ENCODE results near the gene GLYR1. TPM values are rescaled to one million over a fixed set of nuclear protein-coding genes. Genes with fewer than 3 reads are reported as not detected.

The GLYR1 gene
- total and polyA plus RNA-seq, 4 donors = 36.2 to 88.1 (median 70.2) TPM

DNA sequence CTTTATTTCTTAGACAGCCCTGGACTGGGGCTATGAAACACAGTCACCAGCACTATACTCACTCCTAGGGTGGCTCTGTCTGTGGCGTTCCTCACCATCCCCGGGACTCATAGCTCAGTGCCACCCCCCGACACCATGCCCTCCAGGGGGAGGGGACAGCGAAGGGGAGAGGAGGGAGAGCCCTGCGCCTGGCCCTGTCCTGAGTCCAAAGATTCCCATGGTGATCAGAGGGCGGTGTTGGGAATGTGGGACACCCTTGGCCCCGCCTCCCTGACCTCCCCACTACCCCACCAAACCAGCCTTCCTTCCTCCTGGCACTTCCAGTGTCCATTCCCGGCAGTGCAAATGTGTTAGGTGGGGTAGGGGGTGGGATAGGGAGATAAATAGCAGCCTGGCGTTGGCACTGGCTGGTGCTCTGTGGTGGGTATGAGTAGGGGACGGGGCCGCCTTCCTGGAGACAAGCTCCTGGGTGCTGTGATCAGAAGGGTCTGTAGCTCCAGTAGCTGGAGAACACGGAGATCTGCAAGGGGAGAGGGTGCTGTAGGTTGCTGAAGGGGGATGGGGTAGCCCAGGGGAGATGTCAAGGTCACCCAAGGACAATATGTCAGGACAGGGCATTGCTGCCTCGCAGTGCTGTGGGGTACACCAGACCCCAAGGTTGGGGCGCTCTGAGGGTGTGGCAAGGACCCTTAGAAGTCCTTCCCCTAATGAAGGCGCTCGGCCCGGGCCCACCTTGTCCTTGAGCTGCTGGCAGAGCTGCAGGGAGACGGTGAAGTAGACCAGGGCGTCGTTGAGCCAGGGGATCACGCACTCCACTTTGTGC lies 49.9 kb downstream of the GLYR1 start:
- H3K27ac ChIP-seq (ENCODE audit: low read depth in 1 of 2, low read length in 1 of 2) = no peak overlapping the region
- no peak overlapping the region for H3K4me3 ChIP-seq
- DNase-seq (no peak), ATAC-seq (ENCODE audit: insufficient read depth, low FRiP score) (no peak)
- TF ChIP-seq, protein P1, sequence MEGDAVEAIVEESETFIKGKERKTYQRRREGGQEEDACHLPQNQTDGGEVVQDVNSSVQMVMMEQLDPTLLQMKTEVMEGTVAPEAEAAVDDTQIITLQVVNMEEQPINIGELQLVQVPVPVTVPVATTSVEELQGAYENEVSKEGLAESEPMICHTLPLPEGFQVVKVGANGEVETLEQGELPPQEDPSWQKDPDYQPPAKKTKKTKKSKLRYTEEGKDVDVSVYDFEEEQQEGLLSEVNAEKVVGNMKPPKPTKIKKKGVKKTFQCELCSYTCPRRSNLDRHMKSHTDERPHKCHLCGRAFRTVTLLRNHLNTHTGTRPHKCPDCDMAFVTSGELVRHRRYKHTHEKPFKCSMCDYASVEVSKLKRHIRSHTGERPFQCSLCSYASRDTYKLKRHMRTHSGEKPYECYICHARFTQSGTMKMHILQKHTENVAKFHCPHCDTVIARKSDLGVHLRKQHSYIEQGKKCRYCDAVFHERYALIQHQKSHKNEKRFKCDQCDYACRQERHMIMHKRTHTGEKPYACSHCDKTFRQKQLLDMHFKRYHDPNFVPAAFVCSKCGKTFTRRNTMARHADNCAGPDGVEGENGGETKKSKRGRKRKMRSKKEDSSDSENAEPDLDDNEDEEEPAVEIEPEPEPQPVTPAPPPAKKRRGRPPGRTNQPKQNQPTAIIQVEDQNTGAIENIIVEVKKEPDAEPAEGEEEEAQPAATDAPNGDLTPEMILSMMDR (IDR thresholded peaks at IDR 0.05; ENCODE audit: control extremely low read depth, extremely low read depth) = no peak
- H3K36me3 ChIP-seq (ENCODE audit: control insufficient read depth in 4 of 4, insufficient read depth in 4 of 4, low read length in 4 of 4) = peaks cover 0 to 22% (median 12%) of the 10 kb centered on the region in 4 donors
- H3K4me1 ChIP-seq (ENCODE audit: control insufficient read depth in 5 of 5, insufficient read depth in 5 of 5, low read length in 5 of 5) = peaks cover 0 to 14% (median 0%) of the 10 kb centered on the region in 5 donors
- H3K27me3 ChIP-seq (ENCODE audit: control insufficient read depth in 3 of 3, insufficient read depth in 3 of 3, low read length in 2 of 3) = no peaks in the 10 kb centered on the region
- no peak overlapping the region for H3K9ac ChIP-seq (ENCODE audit: insufficient read depth in 1 of 2, low read length in 2 of 2)
- 87 to 97% methylated on average over 21 of the region's 21 CpGs for WGBS, 2 donors
- no peaks in the 10 kb centered on the region for H3K9me3 ChIP-seq (ENCODE audit: control insufficient read depth in 4 of 4, insufficient read depth in 3 of 4, low read length in 3 of 4)

DNA sequence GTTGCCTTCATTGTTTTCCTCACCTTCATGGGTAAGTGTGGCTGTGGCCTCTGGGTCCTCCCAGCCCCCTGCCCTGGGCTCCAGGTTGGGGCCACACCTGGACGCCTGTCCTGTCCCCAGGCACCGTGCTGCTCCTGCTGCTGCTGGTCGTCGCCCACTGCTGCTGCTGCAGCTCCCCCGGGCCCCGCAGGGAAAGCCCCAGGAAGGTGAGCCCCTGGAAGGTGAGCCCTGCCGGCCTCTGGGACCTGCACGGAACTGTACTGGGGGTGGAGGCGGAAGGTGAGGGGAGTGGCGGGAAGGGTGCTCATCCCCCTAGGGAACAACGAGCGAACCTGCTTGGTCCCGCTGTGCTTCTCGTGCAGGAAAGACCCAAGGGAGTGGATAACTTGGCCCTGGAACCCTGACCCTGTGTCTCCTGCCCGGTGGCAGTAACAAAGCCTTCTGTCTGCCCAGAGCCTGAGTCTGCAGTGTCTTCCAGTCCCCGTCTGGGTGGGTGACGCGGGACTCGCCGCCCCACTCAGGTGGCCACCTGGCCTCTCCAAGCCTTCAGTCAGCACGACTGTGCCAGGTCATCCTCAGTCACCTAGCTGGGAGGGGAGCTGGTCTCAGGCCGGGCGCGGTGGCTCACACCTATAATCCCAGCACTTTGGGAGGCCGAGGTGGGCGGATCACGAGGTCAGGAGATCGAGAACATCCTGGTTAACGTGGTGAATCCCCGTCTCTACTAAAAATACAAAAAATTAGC lies 51.1 kb downstream of the GLYR1 start:
- Histone ChIP-seq H3K9me3 (ENCODE audit: control insufficient read depth in 4 of 4, insufficient read depth in 3 of 4, low read length in 3 of 4) (no peaks in the 10 kb centered on the region), H3K4me3 (peak overlapping the region; percentile 12), H3K9ac (ENCODE audit: insufficient read depth in 1 of 2, low read length in 2 of 2) (no peak overlapping the region), H3K27me3 (ENCODE audit: control insufficient read depth in 3 of 3, insufficient read depth in 3 of 3, low read length in 2 of 3) (no peaks in the 10 kb centered on the region), H3K36me3 (ENCODE audit: control insufficient read depth in 4 of 4, insufficient read depth in 4 of 4, low read length in 4 of 4) (peaks cover 0 to 22% (median 12%) of the 10 kb centered on the region in 4 donors), H3K4me1 (ENCODE audit: control insufficient read depth in 5 of 5, insufficient read depth in 5 of 5, low read length in 5 of 5) (peaks cover 0 to 5% (median 0%) of the 10 kb centered on the region in 5 donors), H3K27ac (ENCODE audit: low read depth in 1 of 2, low read length in 1 of 2) (no peak overlapping the region)
- TF ChIP-seq, protein P1 (IDR thresholded peaks at IDR 0.05; ENCODE audit: control extremely low read depth, extremely low read depth) = no peak
- DNase-seq = no peak
- WGBS, 2 donors = 93 to 96% methylated on average over 29 to 30 of the region's 30 CpGs
- ATAC-seq (ENCODE audit: insufficient read depth, low FRiP score) = no peak

DNA sequence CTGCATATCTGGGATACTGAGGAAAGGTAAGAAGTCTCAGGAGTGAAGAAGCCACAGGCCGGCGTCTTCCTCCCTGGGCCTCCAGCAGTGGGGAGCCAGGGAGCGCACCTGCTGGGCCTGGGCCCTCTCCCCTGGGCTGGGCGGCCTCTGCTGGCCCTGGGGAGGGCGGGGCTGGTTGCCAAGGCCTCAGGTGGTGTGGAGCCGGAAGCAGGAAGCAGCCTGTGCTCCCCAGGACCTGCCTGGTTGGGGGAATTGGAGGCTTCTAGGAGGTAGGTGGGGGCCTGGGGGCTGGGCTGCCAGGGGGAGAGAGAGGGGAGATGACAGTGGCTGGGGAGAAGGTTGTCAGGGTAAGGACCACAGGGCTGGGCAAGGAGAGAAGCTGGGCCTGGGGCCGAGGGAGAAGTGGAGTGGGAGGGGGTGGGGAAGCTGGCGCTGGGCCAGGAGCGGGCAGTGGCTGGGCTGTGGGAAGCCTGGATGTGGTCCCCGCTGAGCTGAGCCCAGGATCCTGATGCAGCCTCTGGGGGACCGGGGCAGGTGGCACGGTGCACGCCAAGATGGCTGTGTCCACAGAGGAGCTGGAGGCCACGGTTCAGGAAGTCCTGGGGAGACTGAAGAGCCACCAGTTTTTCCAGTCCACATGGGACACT lies 51.8 kb downstream of the GLYR1 start, which contains the start of gene SMIM22:
Gene SMIM22, plus strand, starts transcription at position 189 of the 647 bp plus-strand sequence. Its CDS starts 366 bp downstream, at position 555.
- WGBS, 2 donors = 70 to 81% methylated on average over 14 of the region's 14 CpGs
- TF ChIP-seq, protein P1 (IDR thresholded peaks at IDR 0.05; ENCODE audit: control extremely low read depth, extremely low read depth) = no peak
- peaks cover 0 to 22% (median 12%) of the 10 kb centered on the region in 4 donors for H3K36me3 ChIP-seq (ENCODE audit: control insufficient read depth in 4 of 4, insufficient read depth in 4 of 4, low read length in 4 of 4)
- H3K27ac ChIP-seq (ENCODE audit: low read depth in 1 of 2, low read length in 1 of 2) = no peak within 1 kb of the TSS
- DNase-seq (peak in 1 of 3 donors; percentile 35), ATAC-seq (ENCODE audit: insufficient read depth, low FRiP score) (peak; percentile 63)
- no peak within 1 kb of the TSS for H3K9ac ChIP-seq (ENCODE audit: insufficient read depth in 1 of 2, low read length in 2 of 2)
- H3K27me3 ChIP-seq (ENCODE audit: control insufficient read depth in 3 of 3, insufficient read depth in 3 of 3, low read length in 2 of 3) = no peaks in the 10 kb centered on the region
- no peaks in the 10 kb centered on the region for H3K9me3 ChIP-seq (ENCODE audit: control insufficient read depth in 4 of 4, insufficient read depth in 3 of 4, low read length in 3 of 4)
- no peaks in the 10 kb centered on the region for H3K4me1 ChIP-seq (ENCODE audit: control insufficient read depth in 5 of 5, insufficient read depth in 5 of 5, low read length in 5 of 5)
- peak within 1 kb of the TSS; percentile 12 for H3K4me3 ChIP-seq

Data from lung (tissue), 12 donors.